Memory B cell (primary cell): ENCODE measurements around the gene CABYR.
A peak's percentile ranks its signal among the peaks of the same experiment; 100 is the strongest.
"Not testable (repeated sequence)": the region's sequence is repeated elsewhere in the genome, so short reads cannot be mapped to it uniquely, and the experiment has no call there.

Experiments
- ATAC-seq: fragments of 150-1000 bp; cut with Tn5 transposase; 2 replicates; pipeline ENCODE4 v1.10.0; 2021; ENCODE audit warnings: low read depth, mild to moderate bottlenecking, moderate library complexity
- DNase-seq, 2 donors: peaks; one replicate each; pipeline ENCODE4 v3.0.0; 2022; ENCODE audit warnings: low spot score in 2 of 2
- H3K27ac Mint-ChIP-seq: one replicate; pipeline ENCODE4 v1.8.0; 2022; ENCODE audit warnings: mild to moderate bottlenecking, moderate library complexity, mixed read lengths
- H3K27me3 Mint-ChIP-seq: one replicate; pipeline ENCODE4 v1.8.0; 2022; ENCODE audit warnings: mixed read lengths
- H3K36me3 Mint-ChIP-seq: one replicate; pipeline ENCODE4 v1.8.0; 2022; ENCODE audit warnings: mild to moderate bottlenecking, mixed read lengths
- H3K4me1 Mint-ChIP-seq: one replicate; pipeline ENCODE4 v1.8.0; 2022; ENCODE audit warnings: mixed read lengths
- H3K4me3 Mint-ChIP-seq: one replicate; pipeline ENCODE4 v1.8.0; 2022; ENCODE audit warnings: mild to moderate bottlenecking, moderate library complexity, mixed read lengths
- H3K9me3 Mint-ChIP-seq: one replicate; pipeline ENCODE4 v1.8.0; 2022; ENCODE audit warnings: mixed read lengths

CABYR gene

GRCh38 chr18:24114924-24115549 lies 23.8 kb upstream of the CABYR start:
- H3K27me3 Mint-ChIP-seq: no peaks in the 10 kb centered on the region
- no peak overlapping the region for H3K4me3 Mint-ChIP-seq
- peaks cover 16% of the 10 kb centered on the region for H3K36me3 Mint-ChIP-seq
- H3K9me3 Mint-ChIP-seq: no peaks in the 10 kb centered on the region
- no peak for DNase-seq
- H3K27ac Mint-ChIP-seq: peak overlapping the region; percentile 15
- ATAC-seq: no peak
- peaks cover 10% of the 10 kb centered on the region for H3K4me1 Mint-ChIP-seq

DNA sequence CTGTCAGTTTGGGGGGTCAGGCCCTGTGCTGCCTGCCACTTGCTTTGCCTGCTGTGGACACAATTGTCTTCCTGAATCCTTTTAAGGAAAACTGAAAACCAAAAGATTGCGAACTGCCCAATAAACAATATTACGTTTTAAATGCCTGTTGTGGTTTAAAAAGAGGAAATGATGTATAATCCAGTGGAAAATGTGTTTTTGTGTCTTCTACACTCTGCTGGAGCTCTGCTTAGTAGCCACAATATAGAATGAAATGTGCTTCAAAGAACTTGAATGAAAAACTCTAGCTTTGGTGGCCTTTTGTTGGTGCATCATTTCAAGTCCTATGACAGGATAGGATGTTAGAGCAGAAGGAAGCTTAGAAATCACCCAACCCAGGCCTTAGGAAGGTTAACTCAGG lies 23.2 kb upstream of the CABYR start:
- no peak overlapping the region for H3K4me3 Mint-ChIP-seq
- DNase-seq (no peak), ATAC-seq (no peak)
- peaks cover 10% of the 10 kb centered on the region for H3K4me1 Mint-ChIP-seq
- peaks cover 19% of the 10 kb centered on the region for H3K36me3 Mint-ChIP-seq
- H3K27ac Mint-ChIP-seq: peak overlapping the region; percentile 15
- no peaks in the 10 kb centered on the region for H3K27me3 Mint-ChIP-seq
- no peaks in the 10 kb centered on the region for H3K9me3 Mint-ChIP-seq

GRCh38 chr18:24118750-24119577 lies 19.9 kb upstream of the CABYR start:
- DNase-seq (peak; percentile 62 to 66), ATAC-seq (peak; percentile 82)
- Mint-ChIP-seq H3K36me3 (peaks cover 20% of the 10 kb centered on the region), H3K27me3 (no peaks in the 10 kb centered on the region), H3K4me3 (no peak overlapping the region), H3K4me1 (peaks cover 10% of the 10 kb centered on the region), H3K27ac (no peak overlapping the region), H3K9me3 (no peaks in the 10 kb centered on the region)

DNA sequence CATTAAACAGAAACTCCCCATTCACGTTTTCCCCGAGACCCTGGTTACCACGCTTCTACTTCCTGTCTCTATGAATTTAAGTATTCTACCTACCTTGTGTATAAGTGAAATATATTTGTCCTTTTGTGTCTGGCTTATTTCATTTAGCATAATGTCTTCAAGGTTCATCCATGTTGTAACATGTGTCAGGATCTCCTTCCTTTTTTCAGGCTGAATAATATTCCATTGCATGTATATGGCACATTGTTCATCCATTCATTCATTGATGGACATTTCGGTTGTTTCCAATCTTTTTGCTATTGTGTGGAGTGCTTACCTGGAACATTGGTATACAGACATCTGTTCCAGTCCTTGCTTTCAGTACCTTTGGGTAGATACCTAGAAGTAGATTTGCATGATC lies 18.2 kb upstream of the CABYR start:
- ATAC-seq: no peak
- peaks cover 15% of the 10 kb centered on the region for H3K36me3 Mint-ChIP-seq
- no peak for DNase-seq
- H3K27ac Mint-ChIP-seq: no peak overlapping the region
- H3K27me3 Mint-ChIP-seq: no peaks in the 10 kb centered on the region
- H3K9me3 Mint-ChIP-seq: no peaks in the 10 kb centered on the region
- peaks cover under 1% of the 10 kb centered on the region for H3K4me1 Mint-ChIP-seq
- no peak overlapping the region for H3K4me3 Mint-ChIP-seq

DNA sequence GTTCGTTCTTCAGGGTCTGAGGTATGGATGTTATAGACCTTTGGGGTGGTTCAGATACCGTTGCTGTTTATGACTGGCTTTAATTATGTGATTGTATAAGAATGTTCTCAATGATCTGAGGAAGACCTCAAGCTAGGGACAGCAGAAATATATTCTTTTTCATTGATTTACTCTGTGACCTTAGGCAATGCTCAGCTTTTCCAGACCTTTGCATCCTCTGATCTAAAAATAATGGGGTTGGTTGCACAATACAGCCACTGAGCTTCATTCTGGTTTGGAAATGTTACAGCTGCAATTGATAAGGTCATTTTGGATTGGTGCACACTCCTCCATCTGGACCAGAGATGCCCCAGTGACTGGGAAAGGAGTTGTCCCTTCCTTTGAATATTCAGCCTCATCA lies 17.2 kb upstream of the CABYR start:
- Mint-ChIP-seq H3K27me3 (no peaks in the 10 kb centered on the region), H3K4me3 (no peak overlapping the region), H3K36me3 (peaks cover 14% of the 10 kb centered on the region), H3K27ac (no peak overlapping the region), H3K4me1 (no peaks in the 10 kb centered on the region), H3K9me3 (no peaks in the 10 kb centered on the region)
- ATAC-seq (no peak), DNase-seq (no peak)

DNA sequence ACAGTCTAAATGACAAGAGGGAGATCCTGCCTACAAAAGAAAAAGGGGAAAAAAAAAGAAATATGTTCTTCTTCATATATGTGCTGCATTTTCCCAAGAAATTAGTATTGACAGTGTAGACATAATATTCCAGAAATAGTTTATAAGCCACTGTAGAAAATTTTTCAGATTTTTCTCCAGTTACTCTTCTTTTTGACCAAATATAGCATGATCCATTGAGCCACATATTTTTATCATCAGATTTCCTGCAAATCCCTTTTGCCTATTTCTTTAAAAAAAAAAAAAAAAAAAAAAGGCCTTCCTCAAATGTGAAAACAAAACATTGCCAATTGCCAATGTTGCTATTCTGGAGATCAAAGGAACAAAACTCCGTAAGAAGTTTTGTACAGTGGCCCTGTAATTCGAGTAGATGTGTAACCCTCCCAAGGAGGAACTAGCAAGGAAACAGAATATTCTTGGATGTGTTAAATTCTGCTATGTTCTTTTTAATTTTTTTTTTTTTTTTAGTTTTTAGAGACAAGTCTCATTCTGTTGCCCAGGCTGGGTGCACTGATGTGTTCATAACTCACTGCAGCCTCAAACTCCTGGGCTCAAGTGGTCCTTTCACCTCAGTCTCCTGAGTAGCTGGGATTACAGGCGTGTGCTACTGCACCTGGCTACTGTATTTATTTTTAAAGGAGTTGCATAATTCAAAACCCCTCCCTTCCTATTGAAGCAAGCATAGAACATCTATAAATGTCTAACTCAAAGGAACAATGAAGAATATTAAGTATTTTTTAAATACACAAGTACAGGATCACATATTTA lies 12.5 kb upstream of the CABYR start:
- Mint-ChIP-seq H3K9me3 (no peaks in the 10 kb centered on the region), H3K36me3 (peaks cover 31% of the 10 kb centered on the region), H3K27ac (no peak overlapping the region), H3K4me3 (no peak overlapping the region), H3K4me1 (no peaks in the 10 kb centered on the region), H3K27me3 (no peaks in the 10 kb centered on the region)
- no peak for DNase-seq
- ATAC-seq: no peak

GRCh38 chr18:24127735-24128134 lies 11.1 kb upstream of the CABYR start:
- DNase-seq (no peak), ATAC-seq (no peak)
- Mint-ChIP-seq H3K9me3 (no peaks in the 10 kb centered on the region), H3K4me1 (no peaks in the 10 kb centered on the region), H3K27me3 (no peaks in the 10 kb centered on the region), H3K27ac (peak overlapping the region; percentile 42), H3K4me3 (no peak overlapping the region), H3K36me3 (peaks cover 27% of the 10 kb centered on the region)

- no peak for ATAC-seq
- H3K27me3 Mint-ChIP-seq: no peaks in the 10 kb centered on the region
- peak overlapping the region; percentile 42 for H3K27ac Mint-ChIP-seq
- H3K36me3 Mint-ChIP-seq: peaks cover 27% of the 10 kb centered on the region
- H3K4me1 Mint-ChIP-seq: no peaks in the 10 kb centered on the region
- H3K9me3 Mint-ChIP-seq: no peaks in the 10 kb centered on the region
- no peak overlapping the region for H3K4me3 Mint-ChIP-seq
- no peak for DNase-seq
Observed at GRCh38 chr18:24128700-24129099, 10.2 kb upstream of the CABYR start.

- H3K4me3 Mint-ChIP-seq: no peak overlapping the region
- H3K4me1 Mint-ChIP-seq: no peaks in the 10 kb centered on the region
- no peak for ATAC-seq
- no peak overlapping the region for H3K27ac Mint-ChIP-seq
- DNase-seq: no peak
- H3K27me3 Mint-ChIP-seq: no peaks in the 10 kb centered on the region
- no peaks in the 10 kb centered on the region for H3K9me3 Mint-ChIP-seq
- peaks cover 26% of the 10 kb centered on the region for H3K36me3 Mint-ChIP-seq
Observed at GRCh38 chr18:24130494-24130893, 8.4 kb upstream of the CABYR start.

DNA sequence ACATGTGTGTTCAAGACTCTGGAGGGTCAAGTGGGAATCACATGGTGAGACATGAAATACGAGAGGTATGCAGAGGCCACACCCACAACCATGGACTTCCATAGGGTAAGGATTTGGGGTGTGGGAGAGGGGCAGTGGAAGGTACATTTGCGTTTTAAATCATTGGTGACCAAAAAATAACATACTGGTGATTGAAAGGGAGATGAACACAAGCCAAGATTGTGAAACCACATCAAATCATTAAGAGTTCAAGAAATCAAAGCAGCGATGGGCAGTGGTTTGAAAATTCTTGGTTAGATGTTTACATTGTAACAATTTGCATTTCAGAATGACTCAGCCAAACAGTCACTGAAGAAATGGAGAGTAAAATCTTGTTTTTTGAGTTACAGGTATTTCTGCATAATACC lies 1.9 kb upstream of the CABYR start:
- Mint-ChIP-seq H3K4me3 (no peak overlapping the region), H3K9me3 (peaks cover 2% of the 10 kb centered on the region), H3K4me1 (peaks cover 10% of the 10 kb centered on the region), H3K27ac (peak overlapping the region; percentile 52), H3K36me3 (peaks cover 4% of the 10 kb centered on the region), H3K27me3 (peaks cover 5% of the 10 kb centered on the region)
- no peak for ATAC-seq
- no peak for DNase-seq

DNA sequence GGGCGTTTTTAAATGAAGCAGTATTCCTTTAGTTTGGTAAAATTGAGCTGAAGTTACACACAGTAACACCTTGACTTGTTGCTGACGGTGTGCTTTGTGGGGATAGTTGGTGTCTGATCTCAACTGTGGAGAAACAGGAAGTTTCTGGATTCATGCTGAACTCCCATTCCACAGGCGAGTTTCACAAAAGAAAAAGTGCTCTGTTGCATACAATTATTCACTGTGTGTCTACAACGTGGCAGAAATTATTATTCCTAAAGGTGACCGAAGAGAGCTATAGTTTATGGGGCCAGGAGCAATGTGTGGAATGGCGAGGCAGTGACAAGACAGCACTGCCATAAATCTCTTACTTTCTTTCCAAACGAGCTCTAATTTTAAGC lies 463 bp upstream of the CABYR start:
- DNase-seq: no peak
- Mint-ChIP-seq H3K4me1 (peaks cover 10% of the 10 kb centered on the region), H3K27ac (peak overlapping the region; percentile 88), H3K9me3 (peaks cover 2% of the 10 kb centered on the region), H3K36me3 (peaks cover 4% of the 10 kb centered on the region), H3K4me3 (peak overlapping the region; percentile 88), H3K27me3 (peaks cover 5% of the 10 kb centered on the region)
- ATAC-seq: no peak

DNA sequence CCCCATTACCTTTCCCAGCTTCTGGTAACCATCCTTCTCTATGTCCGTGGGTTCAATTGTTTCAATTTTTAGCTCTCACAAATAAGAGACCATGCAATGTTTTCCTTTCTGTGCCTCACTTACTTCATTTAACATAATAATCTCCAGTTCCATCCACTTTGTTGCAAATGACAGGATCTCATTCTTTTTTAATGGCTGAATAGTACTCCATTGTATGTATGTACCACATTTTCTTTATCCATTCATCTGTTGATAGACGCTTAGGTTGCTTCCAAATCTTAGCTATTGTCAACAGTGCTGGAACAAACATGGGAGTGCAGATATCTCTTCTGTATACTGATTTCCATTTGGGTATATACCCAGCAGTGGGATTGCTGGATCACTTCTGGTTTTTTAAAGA lies 1.8 kb downstream of the CABYR start:
- peaks cover 7% of the 10 kb centered on the region for H3K27me3 Mint-ChIP-seq

DNA sequence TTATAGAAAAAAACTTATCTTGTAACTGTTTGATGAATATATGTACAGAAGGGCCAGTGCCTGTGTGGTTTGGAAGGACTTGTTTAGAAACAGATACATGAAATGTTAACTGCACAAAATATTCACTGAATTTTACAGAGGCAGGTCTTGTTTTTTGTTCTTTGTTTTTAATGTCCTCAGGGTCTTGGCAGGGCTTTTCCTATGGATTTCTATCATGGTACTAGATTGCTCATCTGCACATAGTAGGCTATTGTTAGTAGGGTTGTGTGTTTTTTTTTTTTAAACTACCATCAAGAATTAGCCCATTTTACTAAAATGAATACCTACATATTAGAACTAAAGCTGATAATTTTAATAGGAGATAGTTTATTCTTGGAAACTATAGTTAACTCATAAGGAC lies 3.5 kb downstream of the CABYR start:
- H3K36me3 Mint-ChIP-seq: no peaks in the 10 kb centered on the region
- peaks cover 10% of the 10 kb centered on the region for H3K4me1 Mint-ChIP-seq
- H3K9me3 Mint-ChIP-seq: peaks cover 2% of the 10 kb centered on the region
- DNase-seq (no peak), ATAC-seq (no peak)
- no peak overlapping the region for H3K27ac Mint-ChIP-seq
- H3K4me3 Mint-ChIP-seq: no peak overlapping the region
- peaks cover 7% of the 10 kb centered on the region for H3K27me3 Mint-ChIP-seq

More for the DNA sequence above, 1.8 kb downstream of the CABYR start:
- peaks cover 2% of the 10 kb centered on the region for H3K36me3 Mint-ChIP-seq
- DNase-seq (no peak), ATAC-seq (no peak)
- no peak overlapping the region for H3K27ac Mint-ChIP-seq
- peaks cover 2% of the 10 kb centered on the region for H3K9me3 Mint-ChIP-seq
- H3K4me1 Mint-ChIP-seq: peaks cover 10% of the 10 kb centered on the region
- no peak overlapping the region for H3K4me3 Mint-ChIP-seq

DNA sequence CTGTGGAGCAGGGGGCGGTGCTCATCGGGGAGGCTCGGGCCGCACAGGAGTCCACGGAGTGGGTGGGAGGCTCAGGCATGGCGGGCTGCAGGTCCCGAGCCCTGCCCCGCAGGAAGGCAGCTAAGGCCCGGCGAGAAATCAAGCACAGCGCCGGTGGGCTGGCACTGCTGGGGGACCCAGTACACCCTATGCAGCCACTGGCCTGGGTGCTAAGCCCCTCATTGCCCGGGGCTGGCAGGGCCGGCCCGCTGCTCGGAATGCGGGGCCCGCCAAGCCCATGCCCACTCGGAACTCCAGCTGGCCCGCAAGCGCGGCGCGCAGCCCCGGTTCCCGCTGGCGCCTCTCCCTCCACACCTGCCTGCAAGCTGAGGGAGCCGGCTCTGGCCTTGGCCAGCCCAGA lies 10.7 kb downstream of the CABYR start:
- H3K27ac Mint-ChIP-seq, H3K9me3 Mint-ChIP-seq, DNase-seq, H3K4me3 Mint-ChIP-seq, ATAC-seq, H3K27me3 Mint-ChIP-seq, H3K36me3 Mint-ChIP-seq, H3K4me1 Mint-ChIP-seq: not testable (repeated sequence)
